ENCODE data around the gene MEIOSIN. TPM values are rescaled to one million over a fixed set of nuclear protein-coding genes. Genes with fewer than 3 reads are reported as not detected.

MEIOSIN gene
- total RNA-seq, 4 donors from 2014 or later, result not detected

GRCh38 chr19:45768655-45768983, 35.4 kb downstream of the MEIOSIN start:
- TF ChIP-seq POLR2AphosphoS5 (IDR thresholded peaks at IDR 0.05) (no peak), CTCF (IDR thresholded peaks at IDR 0.05) (no peak), POLR2A (IDR thresholded peaks at IDR 0.05) (no peak)
- H3K4me3 ChIP-seq, result peak overlapping the region; percentile 65 to 93
- ATAC-seq, result no peak
- peaks cover 3 to 74% (median 42%) of the 10 kb centered on the region in 3 donors for H3K4me1 ChIP-seq
- H3K36me3 ChIP-seq, result peaks cover 0 to 21% of the 10 kb centered on the region in 2 donors
- 3% methylated on average over 7 of the region's 33 CpGs; no CpG with 5 or more reads in 1 of the 2 donors for WGBS, 2 donors (ENCODE audit: low coverage in 1 of 2)
- H3K27ac ChIP-seq, result peak overlapping the region; percentile 86 to 99 (median 98)
- no peaks in the 10 kb centered on the region for H3K27me3 ChIP-seq
- H3K9me3 ChIP-seq, result no peaks in the 10 kb centered on the region

GRCh38 chr19:45768984-45769782, 35.9 kb downstream of the MEIOSIN start, which contains the start of gene SIX5:
Gene SIX5 (minus strand): TSS chr19:45769252. CDS start chr19:45768844, 408 bp downstream.
- Histone ChIP-seq H3K9me3 (no peaks in the 10 kb centered on the region), H3K4me3 (peak within 1 kb of the TSS; percentile 65 to 93), H3K36me3 (peaks cover 0 to 24% of the 10 kb centered on the region in 2 donors), H3K27ac (peak within 1 kb of the TSS; percentile 88 to 99 (median 98)), H3K4me1 (peaks cover 3 to 68% (median 36%) of the 10 kb centered on the region in 3 donors), H3K27me3 (no peaks in the 10 kb centered on the region)
- TF ChIP-seq CTCF (IDR thresholded peaks at IDR 0.05), result no peak
- peak; percentile 94 for TF ChIP-seq POLR2AphosphoS5 (IDR thresholded peaks at IDR 0.05)
- TF ChIP-seq POLR2A (IDR thresholded peaks at IDR 0.05), result peak; percentile 91 to 93
- peak; percentile 72 for ATAC-seq
- 0% methylated on average over 3 of the region's 70 CpGs; no CpG with 5 or more reads in 1 of the 2 donors for WGBS, 2 donors (ENCODE audit: low coverage in 1 of 2)

GRCh38 chr19:45769821-45770191, 36.6 kb downstream of the MEIOSIN start:
- Histone ChIP-seq H3K4me3 (peak overlapping the region; percentile 34 to 93), H3K27ac (peak overlapping the region; percentile 88 to 99 (median 98)), H3K4me1 (peaks cover 3 to 62% (median 30%) of the 10 kb centered on the region in 3 donors), H3K36me3 (peaks cover 0 to 30% of the 10 kb centered on the region in 2 donors), H3K9me3 (no peaks in the 10 kb centered on the region), H3K27me3 (no peaks in the 10 kb centered on the region)
- TF ChIP-seq POLR2A (IDR thresholded peaks at IDR 0.05) (no peak), EP300 (IDR thresholded peaks at IDR 0.05) (no peak), POLR2AphosphoS5 (IDR thresholded peaks at IDR 0.05) (no peak), CTCF (IDR thresholded peaks at IDR 0.05) (no peak)
- no peak for ATAC-seq
- WGBS, 2 donors (ENCODE audit: low coverage in 1 of 2), result no CpG with 5 or more reads among the region's 28 CpGs

- ATAC-seq, result peak; percentile 82
- TF ChIP-seq POLR2A (IDR thresholded peaks at IDR 0.05), result peak; percentile 62
- peak; percentile 75 for TF ChIP-seq POLR2AphosphoS5 (IDR thresholded peaks at IDR 0.05)
- TF ChIP-seq EP300 (IDR thresholded peaks at IDR 0.05), result no peak
- TF ChIP-seq CTCF (IDR thresholded peaks at IDR 0.05), result peak in 3 of 4 experiments; percentile 95 to 98 (median 95)
Measured at GRCh38 chr19:45770192-45771101, 37.2 kb downstream of the MEIOSIN start.

More at GRCh38 chr19:45770192-45771101, 37.2 kb downstream of the MEIOSIN start:
- H3K4me1 ChIP-seq, result peaks cover 3 to 56% (median 24%) of the 10 kb centered on the region in 3 donors
- H3K9me3 ChIP-seq, result no peaks in the 10 kb centered on the region
- peaks cover 0 to 35% of the 10 kb centered on the region in 2 donors for H3K36me3 ChIP-seq
- no peaks in the 10 kb centered on the region for H3K27me3 ChIP-seq
- 0% methylated on average over 2 to 3 of the region's 79 CpGs for WGBS, 2 donors (ENCODE audit: low coverage in 1 of 2)
- peak overlapping the region; percentile 88 to 99 (median 98) for H3K27ac ChIP-seq
- peak overlapping the region; percentile 34 to 93 for H3K4me3 ChIP-seq

Data from gastroesophageal sphincter (tissue), 4 donors.